ENCODE data around the gene RPL36AL.

RPL36AL gene

DNA sequence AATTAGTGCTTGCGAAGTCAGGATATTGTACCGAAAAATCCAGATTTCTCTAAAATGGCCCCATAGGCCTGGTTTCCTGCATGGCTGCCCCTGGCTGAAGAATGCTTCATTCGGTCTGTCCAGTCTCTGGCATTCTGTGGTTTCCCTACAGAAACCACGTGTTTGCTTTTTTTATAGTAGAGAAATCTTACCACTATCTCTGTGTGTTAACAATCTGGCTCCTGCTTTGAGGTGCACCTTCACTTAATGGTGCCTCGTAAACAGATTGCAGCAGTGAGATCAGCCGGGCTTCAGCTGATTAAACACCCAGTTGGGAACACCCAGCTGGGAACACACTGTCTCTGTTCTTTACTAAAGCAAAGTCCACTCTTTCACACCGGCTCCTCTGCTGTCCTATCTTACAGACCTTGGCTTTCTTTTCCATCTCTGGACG lies 21.3 kb upstream of the RPL36AL start:
- POLR2A ChIA-PET = no interaction called here
- no peak for DNase-seq (ENCODE audit: low read depth, low spot score)
- TF ChIP-seq, protein P1, sequence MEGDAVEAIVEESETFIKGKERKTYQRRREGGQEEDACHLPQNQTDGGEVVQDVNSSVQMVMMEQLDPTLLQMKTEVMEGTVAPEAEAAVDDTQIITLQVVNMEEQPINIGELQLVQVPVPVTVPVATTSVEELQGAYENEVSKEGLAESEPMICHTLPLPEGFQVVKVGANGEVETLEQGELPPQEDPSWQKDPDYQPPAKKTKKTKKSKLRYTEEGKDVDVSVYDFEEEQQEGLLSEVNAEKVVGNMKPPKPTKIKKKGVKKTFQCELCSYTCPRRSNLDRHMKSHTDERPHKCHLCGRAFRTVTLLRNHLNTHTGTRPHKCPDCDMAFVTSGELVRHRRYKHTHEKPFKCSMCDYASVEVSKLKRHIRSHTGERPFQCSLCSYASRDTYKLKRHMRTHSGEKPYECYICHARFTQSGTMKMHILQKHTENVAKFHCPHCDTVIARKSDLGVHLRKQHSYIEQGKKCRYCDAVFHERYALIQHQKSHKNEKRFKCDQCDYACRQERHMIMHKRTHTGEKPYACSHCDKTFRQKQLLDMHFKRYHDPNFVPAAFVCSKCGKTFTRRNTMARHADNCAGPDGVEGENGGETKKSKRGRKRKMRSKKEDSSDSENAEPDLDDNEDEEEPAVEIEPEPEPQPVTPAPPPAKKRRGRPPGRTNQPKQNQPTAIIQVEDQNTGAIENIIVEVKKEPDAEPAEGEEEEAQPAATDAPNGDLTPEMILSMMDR (IDR thresholded peaks at IDR 0.05; ENCODE audit: insufficient read depth, low read length, missing control alignments) = no peak
- H3K4me3 ChIP-seq (ENCODE audit: low read depth, low read length) = no peak overlapping the region
- CTCF ChIA-PET = interaction anchor here (1.6 kb wide), 1 partner anchor 9 kb away, joined by 3 read pairs; no protein-coding TSS in a partner anchor

DNA sequence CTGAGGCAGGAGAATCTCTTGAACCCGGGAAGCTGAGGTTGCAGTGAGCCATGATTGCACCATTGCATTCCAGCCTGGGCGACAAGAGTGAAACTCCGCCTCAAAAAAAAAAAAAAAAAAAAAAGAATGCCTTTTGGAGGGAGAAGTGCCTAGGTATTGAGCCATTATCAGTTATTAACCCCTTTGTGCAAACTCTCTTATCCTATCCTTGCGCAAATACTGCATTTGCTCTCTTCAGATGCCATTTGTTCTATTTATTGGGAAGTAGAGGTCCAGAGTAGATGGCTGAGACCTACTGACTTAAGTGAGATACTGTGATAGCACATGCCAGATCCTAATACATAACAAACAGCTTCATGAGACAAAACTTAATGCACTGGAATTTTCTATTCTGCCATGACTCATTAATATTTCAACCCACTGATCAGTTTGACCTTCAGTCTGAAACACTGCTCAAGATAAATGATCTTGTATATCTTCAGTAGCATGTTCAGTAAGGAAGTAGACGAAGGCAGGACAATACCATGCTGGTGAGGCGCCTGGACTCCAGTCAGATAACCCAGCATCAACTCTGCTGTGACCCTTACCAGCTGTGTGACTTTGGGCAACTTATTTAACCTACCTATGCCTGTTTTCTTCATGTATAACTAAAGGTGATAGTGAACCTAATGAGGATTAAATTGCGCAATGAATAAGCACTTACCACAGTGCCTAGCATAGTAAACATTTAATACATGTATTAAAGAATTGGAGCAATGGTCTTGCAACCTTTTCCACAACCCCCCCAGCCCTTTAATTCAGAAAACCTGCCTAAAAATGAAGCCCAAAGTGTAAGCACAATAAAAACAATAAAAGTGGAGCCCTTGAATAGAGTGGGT lies 20.4 kb upstream of the RPL36AL start:
- TF ChIP-seq, protein P1 (IDR thresholded peaks at IDR 0.05; ENCODE audit: insufficient read depth, low read length, missing control alignments) = no peak

DNA sequence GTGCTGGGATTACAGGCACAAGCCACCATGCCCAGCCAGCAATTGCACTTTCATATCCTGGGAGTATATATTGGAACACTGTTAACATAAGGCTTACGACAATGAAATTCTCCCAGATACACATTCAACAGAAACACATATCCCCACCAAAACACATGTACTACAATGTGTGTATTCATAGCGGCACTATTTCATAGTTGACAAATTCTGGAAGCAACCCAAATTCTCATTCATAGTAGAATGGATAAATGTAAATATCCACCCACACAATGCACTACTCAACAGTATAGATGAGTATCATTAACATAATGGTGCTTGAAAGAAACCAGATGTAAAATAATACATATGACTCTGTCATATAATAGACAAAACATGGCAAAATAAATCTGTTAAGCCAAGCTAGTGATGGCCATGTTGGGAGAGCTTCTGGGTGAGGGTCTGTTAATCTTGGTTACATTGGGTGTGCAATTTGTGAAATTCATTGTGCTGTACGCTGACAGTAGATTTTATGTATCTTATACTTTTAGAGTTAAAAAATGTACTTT lies 17.2 kb upstream of the RPL36AL start:
- CTCF ChIA-PET = interaction anchor here (1.7 kb wide), 1 partner anchor 130 kb away, joined by 4 read pairs; the partner anchor contains the start of gene KLHDC2
- TF ChIP-seq, protein P1 (IDR thresholded peaks at IDR 0.05; ENCODE audit: insufficient read depth, low read length, missing control alignments) = no peak
- H3K4me3 ChIP-seq (ENCODE audit: low read depth, low read length) = no peak overlapping the region
- POLR2A ChIA-PET = interaction anchor here (0.7 kb wide), 1 partner anchor 51 kb away, joined by 3 read pairs; no protein-coding TSS in a partner anchor
- no peak for DNase-seq (ENCODE audit: low read depth, low spot score)

More for the DNA sequence above, 20.4 kb upstream of the RPL36AL start:
- no peak for DNase-seq (ENCODE audit: low read depth, low spot score)
- ChIA-PET POLR2A (no interaction called here), CTCF (interaction anchor here (1.4 to 1.6 kb wide), 2 partner anchors 10 kb away, joined by 3 read pairs; no protein-coding TSS in a partner anchor)
- no peak overlapping the region for H3K4me3 ChIP-seq (ENCODE audit: low read depth, low read length)

DNA sequence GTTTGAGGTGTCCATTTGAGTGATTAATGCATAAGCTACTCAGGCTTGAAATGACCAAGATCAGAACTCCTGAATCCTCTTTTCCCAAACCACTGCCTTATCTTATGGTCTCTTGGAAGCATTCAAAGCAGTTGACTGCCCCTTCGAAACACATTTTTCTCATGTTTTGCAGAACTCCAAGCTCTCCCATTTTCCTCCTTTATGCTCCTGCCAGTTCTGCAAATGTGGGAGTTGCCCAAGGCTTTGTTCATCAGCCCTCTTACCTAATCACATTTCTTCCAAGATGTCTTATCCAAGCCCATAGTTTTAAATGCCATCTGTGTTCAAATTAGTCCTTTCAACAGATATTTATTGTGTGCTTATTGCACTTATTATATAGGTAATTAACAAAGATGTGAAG lies 16.4 kb upstream of the RPL36AL start:
- H3K4me3 ChIP-seq (ENCODE audit: low read depth, low read length) = no peak overlapping the region
- TF ChIP-seq, protein P1 (IDR thresholded peaks at IDR 0.05; ENCODE audit: insufficient read depth, low read length, missing control alignments) = no peak
- DNase-seq (ENCODE audit: low read depth, low spot score) = no peak
- CTCF ChIA-PET = interaction anchor here (1.7 kb wide), 1 partner anchor 131 kb away, joined by 4 read pairs; the partner anchor contains the start of gene KLHDC2
- POLR2A ChIA-PET = no interaction called here

DNA sequence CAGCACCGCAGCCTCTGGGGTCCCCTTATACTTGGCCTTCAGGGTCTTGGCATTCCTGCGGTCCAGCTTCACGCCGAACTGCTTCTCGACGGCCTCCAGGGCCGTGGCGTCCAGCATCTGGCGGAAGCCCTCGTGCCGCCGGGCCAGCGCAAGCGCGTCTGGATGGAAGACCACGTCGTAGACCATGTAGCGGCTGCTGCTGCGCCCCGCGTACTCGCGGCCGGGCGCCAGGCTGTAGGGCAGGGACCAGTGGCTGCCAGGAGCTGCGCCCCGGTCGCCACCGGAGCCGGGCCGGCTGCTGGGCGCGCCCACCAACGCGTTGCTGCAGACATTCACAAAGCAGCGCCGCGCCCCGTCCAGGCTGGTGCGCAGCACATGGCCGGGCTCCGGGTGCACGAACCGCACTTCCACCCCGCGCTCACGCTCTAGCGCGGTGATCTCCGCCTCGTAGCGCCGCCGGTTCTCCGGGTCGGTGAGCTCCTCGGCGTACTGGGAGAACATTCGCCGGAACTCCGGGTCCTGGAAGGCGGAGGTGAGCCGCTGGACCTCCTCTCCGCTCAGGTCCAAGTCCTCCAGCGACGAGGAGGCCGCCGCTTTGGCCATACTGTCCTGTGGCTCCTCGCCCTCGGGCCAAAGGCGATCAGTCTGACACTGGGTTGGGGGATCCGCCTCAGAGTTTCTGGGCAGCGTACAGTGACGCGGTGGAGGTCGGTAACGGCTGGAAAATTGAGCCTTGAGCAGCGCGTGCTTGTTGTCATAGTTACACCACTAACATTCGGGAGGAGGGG lies 14.3 kb upstream of the RPL36AL start, which contains the start of gene DNAAF2:
DNAAF2 (minus strand) TSS at position 698 of the 788 bp plus-strand sequence; CDS start at position 603, 95 bp downstream.
- H3K4me3 ChIP-seq (ENCODE audit: low read depth, low read length) = peak within 1 kb of the TSS; percentile 81
- CTCF ChIA-PET = interaction anchor here (0.9 to 2.6 kb wide), 23 partner anchors 8 to 228 kb away, joined by 3 to 44 read pairs (median 5); partner anchors contain the start of genes KLHDC2, MGAT2, NEMF and RPL36AL
- POLR2A ChIA-PET = interaction anchor here (1.0 to 2.3 kb wide), 6 partner anchors 10 to 227 kb away, joined by 3 to 23 read pairs (median 6); partner anchors contain the start of genes KLHDC2, MGAT2, NEMF and RPL36AL
- DNase-seq (ENCODE audit: low read depth, low spot score) = no peak
- TF ChIP-seq, protein P1 (IDR thresholded peaks at IDR 0.05; ENCODE audit: insufficient read depth, low read length, missing control alignments) = no peak
